Neural progenitor cell (in vitro differentiated cells): ENCODE results near the gene CD2AP.

Experiments used
- EZH2 ChIP-seq: fragments of 200-600 bp; sonication (generic); IDR thresholded peaks from 2 replicates; pipeline ENCODE4 v1.6.1; 2017; ENCODE audit warnings: antibody characterized with exemption, mild to moderate bottlenecking, moderate library complexity
- TF ChIP-seq, protein P1 (sequence below): fragments of 200-600 bp; sonication (generic); IDR thresholded peaks from 2 replicates; pipeline ENCODE4 v1.5.1; 2017; ENCODE audit warnings: antibody characterized with exemption, mild to moderate bottlenecking

DNA sequence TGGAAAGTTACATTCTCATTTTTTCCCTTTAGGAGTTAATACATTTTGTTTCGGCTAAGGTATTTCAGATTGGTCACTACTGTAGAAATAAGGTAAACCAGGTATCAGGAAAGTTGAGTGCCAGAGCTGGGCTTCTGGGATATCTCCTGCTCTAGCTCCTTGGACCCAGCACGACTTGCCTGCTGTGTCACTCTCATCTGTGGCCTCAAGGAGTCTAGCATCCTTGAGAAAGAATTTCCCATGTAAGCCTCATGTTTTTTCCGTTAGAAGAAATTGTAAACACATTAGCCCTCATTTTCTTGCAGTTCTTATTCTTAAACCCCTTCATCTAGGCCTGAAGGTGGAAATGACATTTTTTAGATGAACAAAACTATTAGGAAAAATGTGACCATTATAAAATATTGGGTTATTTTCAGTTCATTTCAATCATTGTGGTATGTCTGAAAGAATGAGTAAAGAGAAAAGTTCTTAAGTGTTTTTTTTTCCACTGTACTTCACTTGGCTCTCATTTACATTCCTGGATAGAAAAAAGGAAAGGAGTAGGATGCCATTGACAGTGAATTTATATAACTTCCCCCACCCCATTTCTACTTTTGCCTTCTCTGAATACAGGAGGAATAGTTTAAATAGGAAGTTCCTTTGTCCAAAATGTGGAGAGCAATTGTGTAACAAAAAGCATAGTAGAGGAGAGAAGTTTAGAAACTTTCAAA lies 46.7 kb downstream of the CD2AP start:
- TF ChIP-seq, protein P1, sequence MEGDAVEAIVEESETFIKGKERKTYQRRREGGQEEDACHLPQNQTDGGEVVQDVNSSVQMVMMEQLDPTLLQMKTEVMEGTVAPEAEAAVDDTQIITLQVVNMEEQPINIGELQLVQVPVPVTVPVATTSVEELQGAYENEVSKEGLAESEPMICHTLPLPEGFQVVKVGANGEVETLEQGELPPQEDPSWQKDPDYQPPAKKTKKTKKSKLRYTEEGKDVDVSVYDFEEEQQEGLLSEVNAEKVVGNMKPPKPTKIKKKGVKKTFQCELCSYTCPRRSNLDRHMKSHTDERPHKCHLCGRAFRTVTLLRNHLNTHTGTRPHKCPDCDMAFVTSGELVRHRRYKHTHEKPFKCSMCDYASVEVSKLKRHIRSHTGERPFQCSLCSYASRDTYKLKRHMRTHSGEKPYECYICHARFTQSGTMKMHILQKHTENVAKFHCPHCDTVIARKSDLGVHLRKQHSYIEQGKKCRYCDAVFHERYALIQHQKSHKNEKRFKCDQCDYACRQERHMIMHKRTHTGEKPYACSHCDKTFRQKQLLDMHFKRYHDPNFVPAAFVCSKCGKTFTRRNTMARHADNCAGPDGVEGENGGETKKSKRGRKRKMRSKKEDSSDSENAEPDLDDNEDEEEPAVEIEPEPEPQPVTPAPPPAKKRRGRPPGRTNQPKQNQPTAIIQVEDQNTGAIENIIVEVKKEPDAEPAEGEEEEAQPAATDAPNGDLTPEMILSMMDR = no peak
- TF ChIP-seq EZH2 = no peak
